NCI-H69 (cell line): Measurements from ENCODE around the gene OFD1.
"Not testable (repeated sequence)": the region's sequence is repeated elsewhere in the genome, so short reads cannot be mapped to it uniquely, and the experiment has no call there.

ENCODE experiments used
- DNase-seq: peaks from one replicate; lab custom pipeline; 2025; lab: John Stamatoyannopoulos, UW

Gene OFD1

DNA sequence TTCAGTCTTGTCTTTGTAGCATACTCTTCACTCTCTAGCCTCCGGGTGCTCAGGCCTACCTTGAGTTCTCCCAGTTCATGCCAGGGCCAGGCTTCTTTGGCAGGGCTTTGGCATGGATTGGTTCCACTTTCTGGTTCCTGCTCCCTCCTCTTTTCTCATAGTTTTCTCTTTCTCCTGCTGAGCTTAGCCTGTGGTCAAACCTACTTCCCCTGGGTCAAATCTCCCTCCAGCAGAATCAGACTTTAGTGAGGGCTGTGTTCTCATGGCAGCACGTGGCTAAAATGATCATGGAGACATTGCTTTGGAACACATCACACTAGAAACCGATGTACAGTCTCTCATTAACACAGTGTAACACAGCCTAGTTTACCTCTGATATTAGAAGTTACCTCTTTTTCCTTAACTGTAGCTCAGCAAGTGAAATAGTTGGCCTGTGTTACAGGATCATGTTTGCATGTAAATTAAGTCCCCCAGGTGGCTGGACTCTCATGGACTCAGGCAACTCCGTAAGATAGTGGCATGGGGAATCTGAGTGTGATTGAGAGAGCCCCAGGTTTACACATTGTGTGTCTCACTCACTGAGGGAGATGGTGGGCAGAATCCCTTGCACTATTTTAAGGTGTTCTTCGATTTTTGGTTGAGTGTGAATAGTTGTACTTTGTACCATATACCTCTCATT is 32.3 kb upstream of the OFD1 start:
- no peak for DNase-seq

DNA sequence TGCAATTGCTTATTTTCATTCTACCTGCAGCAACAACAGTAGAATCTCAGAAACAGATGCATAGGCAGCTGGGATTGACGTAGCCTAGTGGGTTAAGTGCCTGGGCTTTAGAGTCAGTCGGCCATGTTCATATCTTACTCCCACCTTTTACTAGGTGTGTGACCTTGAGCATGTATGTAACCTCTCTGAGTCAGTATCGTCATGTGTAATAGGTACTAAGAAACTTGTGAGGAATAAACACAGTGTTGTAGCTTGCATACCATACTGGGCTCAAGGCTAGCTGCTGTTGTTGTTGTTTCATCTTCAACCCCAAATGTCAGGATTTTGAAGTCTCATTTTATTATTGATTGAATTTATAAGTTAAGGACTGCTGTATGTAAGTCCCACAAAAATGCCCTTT is 31.4 kb upstream of the OFD1 start:
- DNase-seq, result no peak

DNA sequence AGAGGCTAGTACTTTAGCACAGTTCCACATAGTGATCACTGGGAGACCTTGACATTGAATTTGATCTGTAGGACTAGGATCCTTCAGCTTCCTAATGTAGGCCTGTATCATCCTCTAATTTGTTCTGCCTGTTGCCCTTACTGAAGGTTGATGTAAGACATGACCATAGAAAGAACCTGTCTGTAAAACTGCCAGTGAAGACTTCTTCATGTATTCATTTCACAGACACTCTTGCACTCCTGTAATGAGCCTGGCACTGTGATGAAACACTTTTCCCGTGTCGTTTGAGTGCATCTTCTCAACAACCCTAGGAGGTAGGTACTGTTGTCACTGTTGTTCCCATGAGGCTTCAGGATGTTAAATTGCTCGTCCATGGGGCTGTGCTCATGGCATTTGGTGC is 31.0 kb upstream of the OFD1 start:
- no peak for DNase-seq

DNA sequence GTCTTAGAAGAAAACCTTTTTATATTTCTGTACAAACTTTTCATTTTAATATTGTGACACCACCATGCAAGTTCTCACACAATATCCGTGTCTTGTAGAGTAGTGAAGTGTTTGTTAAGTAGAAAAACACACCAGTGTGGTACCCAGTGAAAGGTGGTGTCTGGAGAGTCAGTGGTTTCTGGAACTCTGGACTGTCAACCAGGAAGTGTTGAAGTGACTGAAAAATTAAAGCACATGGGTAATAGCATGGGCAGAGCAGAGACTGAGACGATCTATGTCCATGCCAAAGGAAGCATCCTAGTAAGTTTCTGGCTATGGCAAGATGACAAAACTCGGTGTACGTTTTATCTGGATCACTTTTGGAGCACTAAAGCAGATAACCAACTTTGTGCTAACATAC is 23.4 kb upstream of the OFD1 start:
- no peak for DNase-seq

DNA sequence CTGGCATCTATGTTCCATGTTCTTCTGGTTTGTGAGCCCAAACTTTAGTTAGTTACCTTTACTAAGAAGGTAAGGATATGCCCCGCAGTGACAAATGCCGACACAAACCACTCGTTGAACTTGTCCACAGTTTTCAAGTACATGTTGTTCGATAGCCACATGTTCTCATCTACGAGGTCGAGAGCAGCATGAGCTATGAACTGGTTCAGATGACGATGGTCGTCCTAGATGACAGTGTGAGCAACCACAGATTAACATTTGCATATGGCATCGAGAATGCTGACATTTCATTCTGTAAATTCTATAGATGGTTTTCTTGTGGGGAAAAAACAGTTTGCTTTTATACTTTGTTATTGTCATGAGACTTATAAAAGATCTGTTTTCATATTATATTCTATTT is 18.1 kb upstream of the OFD1 start:
- DNase-seq, result no peak

GRCh38 chrX:13716905-13717304 is 17.6 kb upstream of the OFD1 start:
- no peak for DNase-seq

- DNase-seq, result no peak
Measured at GRCh38 chrX:13717700-13718472, 16.7 kb upstream of the OFD1 start.

- DNase-seq, result no peak
Measured at GRCh38 chrX:13719192-13719856, 15.2 kb upstream of the OFD1 start.

DNA sequence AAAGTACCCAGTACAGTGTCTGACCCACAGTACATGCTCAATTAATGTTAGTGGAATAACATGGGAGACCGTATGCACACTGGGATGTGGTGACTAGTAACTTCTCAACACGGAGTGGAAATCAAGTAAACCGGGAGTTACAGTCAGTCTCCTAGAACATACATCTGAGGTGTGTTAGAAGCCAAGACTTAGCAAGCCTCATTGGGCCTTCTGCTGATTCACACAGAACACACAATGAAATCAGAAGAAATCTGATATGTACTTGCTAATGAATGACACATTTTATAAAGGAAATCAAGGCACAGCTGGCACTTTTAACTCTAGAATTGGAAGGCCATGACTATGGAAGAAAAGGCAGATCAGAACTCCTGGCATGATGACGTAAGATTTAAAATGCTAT is 13.2 kb upstream of the OFD1 start:
- peak; percentile 11 for DNase-seq

DNA sequence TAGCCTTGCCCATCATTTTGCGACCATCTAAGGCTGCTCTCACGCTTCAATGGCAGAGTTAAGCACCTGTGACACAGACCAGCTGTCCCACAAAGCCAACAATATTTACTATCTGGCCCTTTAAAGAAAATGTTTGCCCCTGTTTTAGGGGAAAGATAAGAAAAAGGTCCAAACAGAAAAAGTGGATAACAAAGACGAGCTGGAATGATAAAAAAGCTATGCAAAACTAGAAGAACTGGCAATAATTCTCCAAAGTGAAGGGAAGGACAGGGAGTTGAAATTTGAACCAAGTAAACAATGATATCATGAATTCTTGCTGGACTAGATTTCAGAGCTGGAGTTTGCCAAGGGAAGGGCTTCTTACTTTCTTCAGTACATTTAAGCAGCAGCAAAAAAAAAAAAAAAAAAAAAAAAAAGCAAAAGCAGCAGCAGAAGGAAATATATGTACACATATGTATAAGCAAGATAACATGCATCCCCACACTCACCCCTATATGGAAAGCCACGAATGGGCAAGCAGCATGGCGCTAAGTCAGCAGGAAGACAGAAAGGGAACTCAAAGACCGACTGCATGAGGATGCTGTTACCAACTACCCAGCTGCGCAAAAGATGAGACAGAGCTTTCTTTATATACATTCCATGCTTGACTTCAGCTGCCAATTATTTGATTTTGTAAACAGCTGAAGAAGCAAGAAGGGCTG is 12.6 kb upstream of the OFD1 start:
- DNase-seq, result peak; percentile 9

DNA sequence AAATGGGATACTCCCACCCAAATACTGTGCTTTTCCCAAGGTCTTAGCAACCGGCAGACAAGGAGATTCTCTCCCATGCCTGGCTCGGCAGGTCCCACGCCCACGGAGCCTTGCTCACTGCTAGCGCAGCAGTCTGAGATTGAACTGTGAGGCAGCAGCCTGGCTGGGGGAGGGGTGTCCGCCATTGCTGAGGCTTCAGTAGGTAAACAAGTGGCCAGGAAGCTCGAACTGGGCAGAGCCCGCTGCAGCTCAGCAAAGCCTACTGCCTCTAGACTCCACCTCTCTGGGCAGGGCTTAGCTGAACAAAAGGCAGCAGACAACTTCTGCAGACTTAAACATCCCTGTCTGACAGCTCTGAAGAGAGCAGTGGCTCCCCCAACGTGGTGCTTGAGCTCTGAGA is 9.7 kb upstream of the OFD1 start:
- DNase-seq, result not testable (repeated sequence)

DNA sequence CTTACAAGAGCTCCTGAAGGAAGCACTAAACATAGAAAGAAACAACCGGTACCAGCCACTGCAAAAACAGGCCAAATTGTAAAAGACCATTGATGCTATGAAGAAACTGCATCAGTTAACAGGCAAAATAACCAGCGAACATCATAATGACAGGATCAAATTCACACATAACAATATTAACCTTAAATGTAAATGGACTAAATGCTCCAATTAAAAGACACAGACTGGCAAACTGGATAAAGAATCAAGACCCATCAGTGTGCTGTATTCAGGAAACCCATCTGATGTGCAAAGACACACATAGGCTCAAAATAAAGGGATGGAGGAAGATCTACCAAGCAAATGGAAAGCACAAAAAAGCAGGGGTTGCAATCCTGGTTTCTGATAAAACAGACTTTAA is 8.0 kb upstream of the OFD1 start:
- not testable (repeated sequence) for DNase-seq

DNA sequence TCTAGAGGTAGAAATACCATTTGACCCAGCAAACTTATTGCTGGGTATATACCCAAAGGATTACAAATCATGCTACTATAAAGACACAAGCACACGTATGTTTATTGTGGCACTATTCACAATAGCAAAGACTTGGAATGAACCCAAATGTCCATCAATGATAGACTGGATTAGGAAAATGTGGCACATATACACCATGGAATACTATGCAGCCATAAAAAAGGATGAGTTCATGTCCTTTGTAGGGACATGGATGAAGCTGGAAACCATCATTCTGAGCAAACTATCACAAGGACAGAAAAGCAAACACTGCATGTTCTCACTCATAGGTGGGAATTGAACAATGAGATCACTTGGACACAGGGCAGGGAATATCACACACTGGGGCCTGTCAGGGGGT is 4.0 kb upstream of the OFD1 start:
- not testable (repeated sequence) for DNase-seq

- no peak for DNase-seq
Measured at GRCh38 chrX:13732246-13733067, 2.1 kb upstream of the OFD1 start.

GRCh38 chrX:13733506-13733905 is 1.0 kb upstream of the OFD1 start:
- DNase-seq, result no peak

DNA sequence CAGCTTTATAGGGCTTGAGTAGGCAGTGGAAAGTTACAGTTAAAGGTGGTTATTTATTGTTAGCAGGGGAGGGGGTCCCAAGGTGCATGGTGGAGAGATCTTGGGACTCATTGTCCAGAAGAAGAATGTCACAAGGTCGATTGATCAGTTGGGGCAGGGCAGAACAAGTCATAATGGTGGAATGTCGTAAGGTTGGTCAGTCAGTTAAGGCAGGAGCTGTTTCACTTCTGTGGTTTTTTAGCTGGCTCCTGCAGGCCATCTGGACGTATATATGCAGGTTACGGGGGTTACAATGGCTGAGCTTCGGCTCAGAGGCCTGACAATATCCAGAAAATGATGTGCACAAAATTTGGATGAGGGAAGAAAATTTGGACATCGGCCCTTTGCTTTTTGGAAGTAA is 7.1 kb downstream of the OFD1 start:
- DNase-seq, result no peak

DNA sequence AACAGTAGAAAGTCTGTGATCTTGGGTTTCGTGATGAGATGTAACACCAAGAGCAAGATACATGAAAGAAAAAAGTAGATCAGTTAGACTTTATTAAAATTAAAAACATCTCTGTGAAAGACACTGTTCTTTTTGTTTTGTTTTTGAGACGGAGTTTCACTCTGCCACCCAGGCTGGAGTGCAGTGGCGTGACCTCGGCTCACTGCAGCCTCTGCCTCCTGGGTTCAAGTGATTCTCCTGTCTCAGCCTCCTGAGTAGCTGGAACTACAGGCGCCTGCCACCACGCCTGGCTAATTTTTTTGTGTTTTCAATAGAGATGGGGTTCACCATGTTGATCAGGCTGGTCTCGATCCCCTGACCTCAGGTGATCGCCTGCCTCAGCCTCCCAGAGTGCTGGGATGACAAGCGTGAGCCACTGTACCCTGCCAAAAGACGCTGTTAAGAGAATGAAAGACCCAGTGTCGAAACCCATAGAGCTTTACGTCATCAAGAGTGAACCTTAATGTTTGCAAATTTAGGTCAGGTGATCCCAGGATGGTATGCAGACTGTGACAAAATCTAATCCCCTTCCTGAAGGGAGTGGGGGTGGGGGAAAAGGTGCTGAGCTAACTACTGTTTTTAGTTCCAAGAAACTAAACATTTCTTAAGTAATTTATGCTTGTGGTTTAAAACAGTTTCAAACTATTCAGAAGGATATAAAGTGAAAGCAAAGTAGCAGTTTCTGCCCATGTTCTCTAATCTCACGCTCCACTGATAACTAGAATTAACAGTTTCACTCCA is 8.0 kb downstream of the OFD1 start:
- DNase-seq, result no peak

DNA sequence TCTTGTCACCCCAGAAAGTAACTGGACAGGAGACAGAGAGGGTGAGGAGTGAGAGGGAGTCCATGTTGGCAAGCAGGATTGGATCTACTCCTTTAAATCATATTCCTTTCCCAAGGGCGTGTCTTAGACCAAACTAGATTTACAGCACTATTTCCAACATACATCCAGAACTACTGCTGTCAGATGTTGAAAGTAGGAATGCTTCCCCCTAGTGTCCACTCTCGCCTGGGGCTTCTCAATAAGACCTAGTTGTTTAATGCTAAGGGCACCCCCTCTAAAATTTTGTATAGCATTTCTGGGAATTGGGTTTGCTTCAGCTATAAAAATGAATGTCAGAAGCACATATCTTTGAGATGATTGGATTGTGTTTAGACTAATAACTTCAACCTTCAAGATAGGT is 13.3 kb downstream of the OFD1 start:
- peak; percentile 50 for DNase-seq

- no peak for DNase-seq
Measured at GRCh38 chrX:13748486-13748885, 13.9 kb downstream of the OFD1 start.

DNA sequence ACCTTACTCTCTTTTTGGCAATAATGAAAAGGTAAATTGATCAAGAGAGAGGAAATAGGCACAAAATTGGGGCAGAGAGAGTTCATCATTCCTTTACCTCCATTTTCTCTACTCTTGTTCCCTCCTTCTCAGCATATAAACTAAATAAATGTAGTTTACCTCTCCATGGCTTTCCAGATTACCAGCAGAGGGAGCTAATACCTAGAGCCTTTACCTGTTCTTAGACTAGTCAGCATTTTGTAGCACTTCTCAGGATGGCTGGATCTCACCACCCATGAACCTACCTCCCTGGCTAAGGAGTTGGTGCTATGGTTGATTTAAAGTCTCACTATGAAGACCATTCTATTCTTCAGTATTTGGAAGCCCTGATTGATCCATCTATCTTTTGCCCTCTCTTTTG is 15.7 kb downstream of the OFD1 start:
- DNase-seq, result peak; percentile 67

DNA sequence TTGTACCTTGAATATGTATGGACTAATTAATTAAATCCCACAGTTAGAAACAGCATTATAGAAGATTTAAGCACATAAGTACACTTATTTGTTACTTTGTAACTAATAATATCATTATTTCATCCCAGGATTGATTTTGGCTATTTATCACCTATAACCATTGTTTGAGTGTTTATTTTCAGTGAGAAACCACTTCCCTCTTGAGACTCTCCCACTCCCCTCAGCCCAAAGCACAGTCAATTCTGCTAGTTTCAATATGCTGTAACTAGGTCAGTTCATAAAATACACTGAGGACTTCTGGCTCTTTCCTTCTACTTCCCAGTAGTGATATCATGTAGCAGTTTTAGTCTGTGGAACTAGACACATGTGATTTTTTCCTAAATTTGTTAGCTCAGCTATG is 16.3 kb downstream of the OFD1 start:
- DNase-seq, result no peak
